Measurements from ENCODE around the gene SNCB.

SNCB gene

DNA sequence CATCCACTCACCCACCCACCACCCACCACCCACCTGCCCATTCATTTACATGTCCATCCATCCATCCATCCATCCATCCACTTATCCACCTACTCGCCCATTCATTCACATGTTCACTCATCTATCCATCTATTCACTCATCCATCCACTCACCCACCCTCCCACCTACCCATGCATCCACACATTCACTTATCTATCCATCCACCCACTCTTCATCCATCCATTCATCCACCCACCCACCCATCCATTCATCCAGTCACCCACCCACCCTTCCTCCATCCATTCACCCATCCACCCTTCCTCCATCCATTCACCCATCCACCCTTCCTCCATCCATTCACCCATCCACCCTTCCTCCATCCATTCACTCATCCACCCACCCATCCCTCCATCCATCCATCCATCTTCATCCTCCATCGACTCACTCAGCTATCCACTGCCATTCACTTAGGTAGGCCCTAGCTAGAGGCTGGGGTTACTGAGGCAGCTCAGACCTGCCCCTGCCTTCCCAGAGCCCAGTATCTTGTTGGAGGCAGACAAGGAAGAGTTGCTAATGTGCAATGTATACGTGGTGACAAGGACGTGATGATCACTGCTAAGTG lies 29.6 kb upstream of the SNCB start:
- Histone ChIP-seq H2BK5ac (ENCODE audit: low read depth, low read length, poor library complexity) (no peak overlapping the region), H3K14ac (ENCODE audit: low read length) (no peak overlapping the region), H3K4me3 (ENCODE audit: low read depth, low read length) (no peak overlapping the region), H2BK120ac (ENCODE audit: insufficient read depth, low read length, poor library complexity) (no peak overlapping the region), H3K79me1 (ENCODE audit: low read length) (no peaks in the 10 kb centered on the region), H3K79me2 (ENCODE audit: control insufficient read depth, insufficient read depth, low read length, poor library complexity) (no peaks in the 10 kb centered on the region), H3K4ac (ENCODE audit: low read depth, low read length) (no peak overlapping the region), H4K91ac (ENCODE audit: low read depth, low read length) (no peak overlapping the region), H3K9ac (ENCODE audit: low read length) (no peak overlapping the region), H3K9me3 (ENCODE audit: insufficient read depth, low read depth, low read length) (no peaks in the 10 kb centered on the region), H2AFZ (ENCODE audit: insufficient read depth, low read length, poor library complexity) (no peak overlapping the region), H3K18ac (ENCODE audit: low read length) (no peak overlapping the region), H4K12ac (ENCODE audit: low read depth, low read length) (no peak overlapping the region), H4K8ac (ENCODE audit: low read depth, low read length) (no peak overlapping the region), H2AK5ac (ENCODE audit: low read length) (no peak overlapping the region), H2BK12ac (ENCODE audit: low read length) (no peak overlapping the region), H3K27me3 (ENCODE audit: insufficient read depth, low read length) (no peaks in the 10 kb centered on the region), H3K36me3 (ENCODE audit: control insufficient read depth in 1 of 2, insufficient read depth in 2 of 2, low read length in 2 of 2) (peaks cover 0 to 8% of the 10 kb centered on the region in 2 experiments), H3K4me2 (ENCODE audit: low read length) (no peak overlapping the region), H3K23ac (ENCODE audit: low read length) (no peak overlapping the region), H3K27ac (ENCODE audit: low read depth, low read length) (no peak overlapping the region), H3K4me1 (ENCODE audit: control insufficient read depth in 1 of 2, insufficient read depth in 2 of 2, low read length in 2 of 2) (no peaks in the 10 kb centered on the region)
- DNase-seq, result no peak
- WGBS (ENCODE audit: extremely low coverage, insufficient coverage, insufficient read length), result 100% methylated on average over 1 of the region's 4 CpGs

DNA sequence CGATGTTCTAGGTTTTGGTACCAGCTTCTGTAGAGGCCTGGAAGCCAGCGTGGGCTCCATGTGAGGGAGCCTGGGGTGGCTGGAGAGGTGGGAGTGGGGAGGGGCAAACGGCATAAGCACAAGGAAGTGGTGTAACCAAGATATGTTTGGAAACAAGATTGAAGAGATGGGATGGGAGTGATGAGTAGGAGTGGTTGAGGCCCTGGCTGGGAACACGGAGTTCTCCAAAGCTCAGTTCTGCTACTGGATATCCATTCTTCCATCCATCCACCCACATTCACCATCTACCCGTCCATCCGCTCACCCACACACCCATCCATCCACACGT lies 29.1 kb upstream of the SNCB start:
- no peak overlapping the region for H3K23ac ChIP-seq (ENCODE audit: low read length)
- no peak overlapping the region for H4K12ac ChIP-seq (ENCODE audit: low read depth, low read length)
- H4K91ac ChIP-seq (ENCODE audit: low read depth, low read length), result no peak overlapping the region
- no peak overlapping the region for H3K4me2 ChIP-seq (ENCODE audit: low read length)
- no peak overlapping the region for H2BK5ac ChIP-seq (ENCODE audit: low read depth, low read length, poor library complexity)
- H3K4me3 ChIP-seq (ENCODE audit: low read depth, low read length), result no peak overlapping the region
- no peak overlapping the region for H3K27ac ChIP-seq (ENCODE audit: low read depth, low read length)
- no peak overlapping the region for H3K4ac ChIP-seq (ENCODE audit: low read depth, low read length)
- H2BK120ac ChIP-seq (ENCODE audit: insufficient read depth, low read length, poor library complexity), result no peak overlapping the region
- no peaks in the 10 kb centered on the region for H3K79me2 ChIP-seq (ENCODE audit: control insufficient read depth, insufficient read depth, low read length, poor library complexity)
- no peaks in the 10 kb centered on the region for H3K9me3 ChIP-seq (ENCODE audit: insufficient read depth, low read depth, low read length)
- no peaks in the 10 kb centered on the region for H3K4me1 ChIP-seq (ENCODE audit: control insufficient read depth in 1 of 2, insufficient read depth in 2 of 2, low read length in 2 of 2)
- H4K8ac ChIP-seq (ENCODE audit: low read depth, low read length), result no peak overlapping the region
- H3K14ac ChIP-seq (ENCODE audit: low read length), result no peak overlapping the region
- DNase-seq, result no peak
- no peak overlapping the region for H2AFZ ChIP-seq (ENCODE audit: insufficient read depth, low read length, poor library complexity)
- no peak overlapping the region for H2AK5ac ChIP-seq (ENCODE audit: low read length)
- H3K79me1 ChIP-seq (ENCODE audit: low read length), result no peaks in the 10 kb centered on the region
- no peaks in the 10 kb centered on the region for H3K27me3 ChIP-seq (ENCODE audit: insufficient read depth, low read length)
- peaks cover 0 to 8% of the 10 kb centered on the region in 2 experiments for H3K36me3 ChIP-seq (ENCODE audit: control insufficient read depth in 1 of 2, insufficient read depth in 2 of 2, low read length in 2 of 2)
- H3K18ac ChIP-seq (ENCODE audit: low read length), result no peak overlapping the region
- no peak overlapping the region for H3K9ac ChIP-seq (ENCODE audit: low read length)
- H2BK12ac ChIP-seq (ENCODE audit: low read length), result no peak overlapping the region
- 94% methylated on average over 3 of the region's 7 CpGs for WGBS (ENCODE audit: extremely low coverage, insufficient coverage, insufficient read length)

DNA sequence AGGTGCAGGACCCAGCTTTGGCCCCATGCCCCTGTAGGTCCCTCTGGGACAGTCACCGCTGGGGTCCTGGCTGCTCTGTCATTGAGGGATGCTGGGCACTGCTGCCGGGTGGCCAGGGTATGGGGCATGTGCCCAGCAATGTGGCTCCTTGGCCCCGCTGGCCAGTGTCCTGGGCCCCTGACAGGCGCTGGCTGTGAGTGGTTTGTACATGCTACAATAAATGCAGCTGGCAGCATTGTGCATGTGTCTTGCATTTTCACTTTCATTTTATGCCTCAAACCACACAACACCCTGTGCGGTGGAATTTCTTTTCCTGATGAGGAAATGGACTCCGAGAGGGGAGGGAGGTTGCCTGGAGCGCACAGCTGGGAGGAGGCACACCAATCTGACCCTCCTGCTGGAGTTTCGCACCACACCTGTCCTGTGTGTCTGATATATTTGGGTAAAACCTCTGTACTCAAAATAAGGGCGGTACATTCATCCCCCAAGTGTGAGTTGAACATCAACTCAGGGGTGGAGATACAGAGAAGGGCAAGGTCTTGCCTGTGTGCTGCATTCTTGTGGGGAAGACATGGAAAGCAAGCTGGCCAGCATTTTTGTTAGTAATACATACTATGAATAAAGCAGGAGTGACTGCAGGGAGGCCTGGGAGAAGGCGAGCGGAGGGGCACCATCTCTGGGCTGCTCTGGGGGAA lies 28.6 kb upstream of the SNCB start:
- H3K4ac ChIP-seq (ENCODE audit: low read depth, low read length), result no peak overlapping the region
- H3K79me2 ChIP-seq (ENCODE audit: control insufficient read depth, insufficient read depth, low read length, poor library complexity), result no peaks in the 10 kb centered on the region
- H3K79me1 ChIP-seq (ENCODE audit: low read length), result no peaks in the 10 kb centered on the region
- peak; percentile 9 to 51 for DNase-seq
- H3K9me3 ChIP-seq (ENCODE audit: insufficient read depth, low read depth, low read length), result no peaks in the 10 kb centered on the region
- no peak overlapping the region for H3K27ac ChIP-seq (ENCODE audit: low read depth, low read length)
- H3K23ac ChIP-seq (ENCODE audit: low read length), result no peak overlapping the region
- H3K18ac ChIP-seq (ENCODE audit: low read length), result no peak overlapping the region
- no peak overlapping the region for H2AK5ac ChIP-seq (ENCODE audit: low read length)
- no peak overlapping the region for H4K8ac ChIP-seq (ENCODE audit: low read depth, low read length)
- no peak overlapping the region for H3K4me3 ChIP-seq (ENCODE audit: low read depth, low read length)
- no peak overlapping the region for H3K14ac ChIP-seq (ENCODE audit: low read length)
- H3K4me1 ChIP-seq (ENCODE audit: control insufficient read depth in 1 of 2, insufficient read depth in 2 of 2, low read length in 2 of 2), result no peaks in the 10 kb centered on the region
- H2BK5ac ChIP-seq (ENCODE audit: low read depth, low read length, poor library complexity), result no peak overlapping the region
- peaks cover 0 to 11% of the 10 kb centered on the region in 2 experiments for H3K36me3 ChIP-seq (ENCODE audit: control insufficient read depth in 1 of 2, insufficient read depth in 2 of 2, low read length in 2 of 2)
- H2BK12ac ChIP-seq (ENCODE audit: low read length), result no peak overlapping the region
- no peak overlapping the region for H4K12ac ChIP-seq (ENCODE audit: low read depth, low read length)
- no peak overlapping the region for H2AFZ ChIP-seq (ENCODE audit: insufficient read depth, low read length, poor library complexity)
- no peak overlapping the region for H3K4me2 ChIP-seq (ENCODE audit: low read length)
- WGBS (ENCODE audit: extremely low coverage, insufficient coverage, insufficient read length), result no CpG with 5 or more reads among the region's 11 CpGs
- no peaks in the 10 kb centered on the region for H3K27me3 ChIP-seq (ENCODE audit: insufficient read depth, low read length)
- H2BK120ac ChIP-seq (ENCODE audit: insufficient read depth, low read length, poor library complexity), result no peak overlapping the region
- no peak overlapping the region for H3K9ac ChIP-seq (ENCODE audit: low read length)
- no peak overlapping the region for H4K91ac ChIP-seq (ENCODE audit: low read depth, low read length)

GRCh38 chr5:176658007-176658599 lies 27.8 kb upstream of the SNCB start:
- Histone ChIP-seq H3K18ac (ENCODE audit: low read length) (no peak overlapping the region), H3K4me3 (ENCODE audit: low read depth, low read length) (no peak overlapping the region), H2AK5ac (ENCODE audit: low read length) (no peak overlapping the region), H3K9ac (ENCODE audit: low read length) (no peak overlapping the region), H4K12ac (ENCODE audit: low read depth, low read length) (no peak overlapping the region), H3K4ac (ENCODE audit: low read depth, low read length) (no peak overlapping the region), H3K79me1 (ENCODE audit: low read length) (no peaks in the 10 kb centered on the region), H3K14ac (ENCODE audit: low read length) (no peak overlapping the region), H3K79me2 (ENCODE audit: control insufficient read depth, insufficient read depth, low read length, poor library complexity) (no peaks in the 10 kb centered on the region), H3K4me1 (ENCODE audit: control insufficient read depth in 1 of 2, insufficient read depth in 2 of 2, low read length in 2 of 2) (no peaks in the 10 kb centered on the region), H2BK12ac (ENCODE audit: low read length) (no peak overlapping the region), H2BK120ac (ENCODE audit: insufficient read depth, low read length, poor library complexity) (no peak overlapping the region), H3K4me2 (ENCODE audit: low read length) (no peak overlapping the region), H3K27ac (ENCODE audit: low read depth, low read length) (no peak overlapping the region), H2AFZ (ENCODE audit: insufficient read depth, low read length, poor library complexity) (no peak overlapping the region), H3K9me3 (ENCODE audit: insufficient read depth, low read depth, low read length) (no peaks in the 10 kb centered on the region), H4K8ac (ENCODE audit: low read depth, low read length) (no peak overlapping the region), H4K91ac (ENCODE audit: low read depth, low read length) (no peak overlapping the region), H3K23ac (ENCODE audit: low read length) (no peak overlapping the region), H3K36me3 (ENCODE audit: control insufficient read depth in 1 of 2, insufficient read depth in 2 of 2, low read length in 2 of 2) (peaks cover 5 to 16% of the 10 kb centered on the region in 2 experiments), H3K27me3 (ENCODE audit: insufficient read depth, low read length) (no peaks in the 10 kb centered on the region), H2BK5ac (ENCODE audit: low read depth, low read length, poor library complexity) (no peak overlapping the region)
- DNase-seq, result peak; percentile 40 to 76
- no CpG with 5 or more reads among the region's 14 CpGs for WGBS (ENCODE audit: extremely low coverage, insufficient coverage, insufficient read length)
